SK-MEL-5 (cell line): ENCODE results near the gene SMURF2. TPM values are rescaled to one million over a fixed set of nuclear protein-coding genes. Genes with fewer than 3 reads are reported as not detected.

ENCODE experiments used
- DNase-seq: peaks from one replicate; pipeline ENCODE4 v3.0.0-alpha.2; 2016; ENCODE audit warnings: low read depth, low spot score
- in situ Hi-C: cut with HindIII; loops from 2 replicates; pipeline ENCODE4 v1.10.0; 2016; ENCODE audit warnings: low sequenced_read_pairs, high pct_unique_total_duplicates, low pct_unique_long_range_greater_than_20kb
- total RNA-seq: library from RNA; depleted of rRNA; stranded (reverse); fragments of >200 nt; shearing (Covaris generic); gene quantifications from 2 replicates; pipeline ENCODE4 v1.2.3, GENCODE V29; 2014

The SMURF2 gene
- total RNA-seq, 1 experiment from 2014 or later = 29.1 TPM

- in situ Hi-C loops = no loop called here
- DNase-seq = no peak
Observed at GRCh38 chr17:64575431-64575830, 86.7 kb downstream of the SMURF2 start.

GRCh38 chr17:64574646-64575045 is 87.5 kb downstream of the SMURF2 start:
- in situ Hi-C loops = no loop called here
- DNase-seq = no peak

- no peak for DNase-seq
- in situ Hi-C loops = no loop called here
Observed at GRCh38 chr17:64573214-64573613, 88.9 kb downstream of the SMURF2 start.

GRCh38 chr17:64572682-64573154 is 89.4 kb downstream of the SMURF2 start:
- in situ Hi-C loops = no loop called here
- DNase-seq = no peak

GRCh38 chr17:64571746-64572145 is 90.4 kb downstream of the SMURF2 start:
- no peak for DNase-seq
- in situ Hi-C loops = no loop called here

GRCh38 chr17:64565563-64565962 is 96.5 kb downstream of the SMURF2 start:
- DNase-seq = no peak
- in situ Hi-C loops = loop anchor here (10.0 kb wide), 1 partner anchor 179 kb away; no protein-coding TSS in a partner anchor

- no peak for DNase-seq
- in situ Hi-C loops = loop anchor here (10.0 kb wide), 1 partner anchor 181 kb away; no protein-coding TSS in a partner anchor
Observed at GRCh38 chr17:64564098-64564497, 98.0 kb downstream of the SMURF2 start.

GRCh38 chr17:64555281-64555680 is 106.8 kb downstream of the SMURF2 start:
- in situ Hi-C loops = no loop called here
- no peak for DNase-seq

- in situ Hi-C loops = no loop called here
- DNase-seq = peak; percentile 37
Observed at GRCh38 chr17:64554028-64554637, 108.0 kb downstream of the SMURF2 start.

GRCh38 chr17:64551461-64551860 is 110.6 kb downstream of the SMURF2 start:
- in situ Hi-C loops = no loop called here
- no peak for DNase-seq

GRCh38 chr17:64547319-64547718 is 114.8 kb downstream of the SMURF2 start:
- in situ Hi-C loops = no loop called here
- DNase-seq = no peak

GRCh38 chr17:64546716-64547115 is 115.4 kb downstream of the SMURF2 start:
- no peak for DNase-seq
- in situ Hi-C loops = no loop called here

- no peak for DNase-seq
- in situ Hi-C loops = no loop called here
Observed at GRCh38 chr17:64544742-64545141, 117.4 kb downstream of the SMURF2 start.

- in situ Hi-C loops = no loop called here
- DNase-seq = no peak
Observed at GRCh38 chr17:64540118-64540776, 121.9 kb downstream of the SMURF2 start.

- no peak for DNase-seq
- in situ Hi-C loops = no loop called here
Observed at GRCh38 chr17:64538508-64539130, 123.5 kb downstream of the SMURF2 start.

- in situ Hi-C loops = no loop called here
- DNase-seq = no peak
Observed at GRCh38 chr17:64537488-64537887, 124.6 kb downstream of the SMURF2 start.

GRCh38 chr17:64536913-64537312 is 125.2 kb downstream of the SMURF2 start:
- in situ Hi-C loops = no loop called here
- no peak for DNase-seq

- in situ Hi-C loops = no loop called here
- no peak for DNase-seq
Observed at GRCh38 chr17:64535357-64535756, 126.8 kb downstream of the SMURF2 start.

- in situ Hi-C loops = no loop called here
- DNase-seq = peak; percentile 53
Observed at GRCh38 chr17:64534187-64534586, 127.9 kb downstream of the SMURF2 start.
